Measurements from ENCODE around the gene LIPT2.

The LIPT2 gene

DNA sequence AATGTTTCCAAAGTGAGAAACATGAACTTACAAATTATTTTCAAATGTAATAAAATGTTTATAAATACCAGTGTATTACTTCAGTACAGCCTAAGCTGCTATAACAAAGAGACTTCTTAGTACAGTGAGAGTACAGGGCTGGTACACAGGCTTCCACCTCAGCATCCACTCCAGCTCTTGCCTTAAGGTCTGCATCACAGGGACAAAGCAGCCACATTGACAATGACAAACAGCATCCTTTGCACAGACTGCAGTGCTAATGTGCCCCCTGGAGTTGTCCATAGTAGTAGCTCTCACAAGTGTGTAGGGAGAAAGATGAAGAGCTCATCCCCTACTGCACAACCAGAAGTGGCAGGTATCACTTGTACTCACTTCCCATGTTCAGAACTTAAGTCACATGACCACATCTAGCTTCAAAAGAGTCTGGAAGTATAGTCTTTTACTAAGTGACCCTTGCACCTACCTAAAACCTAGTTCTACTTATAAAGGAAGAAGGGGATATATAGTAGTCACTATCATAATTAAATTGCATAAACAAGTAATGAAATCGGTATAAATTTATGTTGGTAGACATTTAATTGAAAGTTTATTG is 10.7 kb upstream of the LIPT2 start:
- in situ Hi-C loops (cut with MboI; ENCODE audit: low sequenced_read_pairs), result no loop called here

DNA sequence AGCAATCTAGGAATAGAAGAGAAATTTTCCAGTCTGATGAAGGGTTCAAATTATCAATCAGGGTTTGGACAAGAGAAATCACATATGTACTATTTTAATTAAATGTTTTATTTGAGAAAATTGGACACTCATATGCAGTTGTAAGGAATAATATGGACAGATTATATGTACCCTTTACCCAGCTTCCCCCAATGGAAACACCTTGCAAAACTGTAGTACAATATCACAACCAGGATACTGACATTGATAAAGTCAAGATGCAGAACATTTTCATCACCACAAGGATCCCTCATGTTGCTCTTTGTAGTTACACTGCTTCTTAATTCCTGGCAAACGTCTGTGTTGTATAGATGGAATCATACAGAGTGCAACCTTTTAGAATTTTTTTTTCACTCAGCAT is 1.4 kb upstream of the LIPT2 start:
- in situ Hi-C loops (cut with MboI; ENCODE audit: low sequenced_read_pairs), result no loop called here

DNA sequence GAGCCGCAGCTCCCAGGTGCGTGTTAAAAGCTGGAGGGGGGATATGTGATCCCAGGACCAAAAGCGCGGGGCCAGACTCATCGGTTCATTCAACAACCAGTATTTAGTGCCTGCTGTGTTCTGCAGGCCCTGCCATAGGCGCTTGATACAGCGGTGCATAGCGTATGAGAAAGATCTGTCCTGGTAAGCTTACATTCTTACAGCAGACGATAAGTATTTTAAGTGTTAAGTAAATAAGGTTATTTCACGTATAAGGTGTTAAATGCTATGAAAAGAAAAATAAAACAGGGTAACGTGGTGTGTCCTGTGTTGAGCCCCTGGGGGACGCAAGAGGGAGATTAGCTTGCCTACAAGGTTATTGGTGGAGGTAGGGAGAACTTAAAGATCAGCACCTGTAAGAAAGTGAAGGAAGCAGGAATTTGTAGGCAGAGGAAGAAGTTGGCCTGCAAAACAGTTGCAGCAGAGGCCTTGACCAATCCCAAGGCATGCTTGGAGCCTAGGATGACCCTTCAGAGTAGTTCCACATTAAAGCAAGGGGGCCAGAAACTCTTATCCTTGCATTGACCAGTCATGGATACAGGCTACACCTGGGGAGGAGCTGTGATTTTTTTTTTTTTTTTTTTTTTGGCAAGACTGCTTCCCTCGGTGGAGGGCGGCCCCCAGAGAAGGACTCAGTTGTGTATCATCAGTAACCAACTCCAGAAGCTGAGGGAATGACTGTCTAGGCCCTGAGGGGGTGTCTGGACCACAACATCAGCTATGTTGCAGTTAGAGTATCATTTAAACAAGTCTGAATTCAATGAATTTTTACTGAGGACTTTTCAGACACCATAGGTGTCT is 487 bp upstream of the LIPT2 start:
- in situ Hi-C loops (cut with MboI; ENCODE audit: low sequenced_read_pairs), result no loop called here

DNA sequence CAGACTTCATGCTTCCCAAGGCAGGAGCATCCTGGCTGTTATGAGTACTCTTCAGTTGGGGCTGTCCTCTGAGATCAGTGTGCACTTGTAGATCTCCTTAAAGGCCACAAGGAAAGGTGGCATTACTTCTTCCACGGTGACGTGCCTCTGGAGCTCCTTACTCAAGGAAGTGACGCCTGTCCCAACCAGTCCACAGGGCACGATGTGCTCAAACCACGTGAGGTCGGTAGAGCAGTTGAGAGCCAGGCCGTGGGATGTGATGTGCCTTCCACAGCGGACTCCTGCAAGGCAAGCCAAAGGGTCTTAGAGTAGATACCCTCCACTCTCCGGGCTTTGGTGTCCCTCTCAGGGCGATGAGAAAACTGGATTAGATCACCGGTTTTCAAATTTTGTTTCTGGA is 1.4 kb downstream of the LIPT2 start:
- in situ Hi-C loops (cut with MboI; ENCODE audit: low sequenced_read_pairs), result no loop called here

DNA sequence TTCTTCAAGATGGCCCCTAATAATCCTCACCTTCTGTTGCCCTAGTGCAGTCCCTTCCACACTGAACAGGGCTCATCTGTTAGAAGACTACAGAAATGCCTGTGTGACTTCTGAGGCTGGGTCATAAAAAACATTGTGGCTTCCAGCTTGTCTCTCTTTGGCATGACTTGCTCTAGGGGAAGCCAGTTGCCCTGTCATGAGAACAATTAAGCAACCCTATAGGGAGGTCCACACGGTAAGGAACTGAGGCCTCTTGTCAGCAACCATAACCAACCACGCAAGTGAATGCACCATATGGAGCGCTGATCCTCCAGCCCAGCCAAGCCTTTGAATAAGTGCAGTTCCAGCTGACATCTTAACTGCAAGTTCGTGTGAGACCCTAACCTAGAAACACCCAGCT is 2.6 kb downstream of the LIPT2 start:
- in situ Hi-C loops (cut with MboI; ENCODE audit: low sequenced_read_pairs), result no loop called here

DNA sequence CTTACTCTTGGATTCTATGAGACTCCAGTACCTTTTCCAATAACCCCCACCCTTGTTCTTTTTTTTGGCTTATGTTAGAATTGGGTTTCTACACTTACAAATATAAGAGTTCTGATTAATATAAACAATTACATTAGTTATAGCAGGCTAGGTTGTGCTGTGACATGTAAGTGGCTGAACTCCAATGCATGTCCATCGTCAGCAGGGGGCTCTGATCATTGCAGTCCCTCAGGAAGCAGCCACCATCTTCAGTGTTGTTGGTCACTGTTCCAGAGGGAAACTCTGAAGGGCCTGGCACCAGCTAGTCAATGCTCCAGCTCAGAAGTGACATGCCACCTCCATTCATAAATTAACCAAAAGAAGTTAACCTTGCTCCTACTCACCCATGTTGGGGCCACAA is 5.6 kb downstream of the LIPT2 start:
- in situ Hi-C loops (cut with MboI; ENCODE audit: low sequenced_read_pairs), result no loop called here

DNA sequence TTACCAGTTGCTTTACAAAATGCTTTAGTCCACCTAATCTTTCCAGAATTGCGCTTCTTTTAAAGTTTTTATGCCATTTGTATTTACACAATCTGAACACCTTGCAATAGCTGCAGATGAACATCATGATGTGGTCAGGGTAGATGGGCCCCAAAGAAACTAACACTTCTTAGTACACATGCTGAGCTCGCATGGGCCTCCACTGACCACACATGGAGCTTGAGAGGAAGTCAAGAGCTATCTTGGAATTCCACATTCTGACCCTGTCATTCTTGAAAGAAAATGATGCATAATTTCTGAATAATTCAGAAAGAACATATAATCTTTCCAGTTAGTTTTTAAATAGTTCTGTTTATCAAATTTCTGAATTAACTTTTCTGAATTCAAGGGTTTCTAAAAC is 7.7 kb downstream of the LIPT2 start:
- in situ Hi-C loops (cut with MboI; ENCODE audit: low sequenced_read_pairs), result no loop called here

DNA sequence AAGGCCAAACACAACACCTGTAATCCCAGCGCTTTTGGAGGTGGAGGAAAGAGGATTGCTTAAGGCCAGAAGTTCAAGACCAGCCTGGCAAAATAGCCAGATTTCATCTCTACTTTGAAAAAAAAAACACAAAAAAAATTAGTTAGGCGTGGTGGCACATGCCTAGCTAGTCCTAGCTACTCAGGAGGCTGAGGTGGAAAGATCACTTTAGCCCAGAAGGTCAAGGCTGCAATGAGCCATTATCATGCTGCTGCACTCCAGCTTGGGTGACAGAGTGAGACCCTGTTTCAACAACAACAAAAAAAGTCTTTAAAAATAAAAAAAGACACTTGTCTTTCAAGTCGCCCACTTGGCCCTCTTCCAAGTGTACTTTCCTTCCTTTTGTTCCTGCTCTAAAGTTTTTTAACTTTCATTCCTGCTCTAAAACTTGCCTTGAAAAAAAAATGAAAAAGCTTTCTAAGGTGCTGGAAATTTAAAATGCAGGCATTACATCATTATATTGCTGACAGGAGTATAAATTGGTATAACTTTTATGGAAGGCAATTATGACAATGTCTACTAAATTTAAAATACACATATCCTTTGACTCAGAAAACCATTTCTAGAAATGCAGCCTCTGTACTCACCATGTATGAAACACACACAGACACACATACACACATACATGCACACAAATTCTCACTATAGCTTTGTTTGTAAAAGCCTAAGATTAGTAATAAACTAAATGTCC is 12.7 kb downstream of the LIPT2 start:
- in situ Hi-C loops (cut with MboI; ENCODE audit: low sequenced_read_pairs), result no loop called here

DNA sequence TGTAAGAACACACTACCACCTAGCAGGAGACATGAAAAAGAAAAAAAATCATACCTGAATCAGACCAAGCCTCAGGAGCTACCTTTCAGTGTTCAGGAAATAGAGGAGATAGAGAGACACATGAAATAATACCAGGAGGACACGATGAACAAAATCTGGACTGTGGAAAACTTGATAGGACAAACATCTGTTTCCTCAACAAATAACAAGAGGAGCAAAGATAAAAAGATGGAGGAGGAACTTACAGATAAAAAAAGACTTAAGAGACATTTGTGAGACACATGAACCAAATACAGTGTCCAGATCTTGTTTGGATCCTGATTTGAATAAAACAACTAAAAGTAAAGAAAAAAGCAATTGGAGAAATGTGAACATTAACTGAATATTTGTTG is 13.8 kb downstream of the LIPT2 start:
- in situ Hi-C loops (cut with MboI; ENCODE audit: low sequenced_read_pairs), result no loop called here

DNA sequence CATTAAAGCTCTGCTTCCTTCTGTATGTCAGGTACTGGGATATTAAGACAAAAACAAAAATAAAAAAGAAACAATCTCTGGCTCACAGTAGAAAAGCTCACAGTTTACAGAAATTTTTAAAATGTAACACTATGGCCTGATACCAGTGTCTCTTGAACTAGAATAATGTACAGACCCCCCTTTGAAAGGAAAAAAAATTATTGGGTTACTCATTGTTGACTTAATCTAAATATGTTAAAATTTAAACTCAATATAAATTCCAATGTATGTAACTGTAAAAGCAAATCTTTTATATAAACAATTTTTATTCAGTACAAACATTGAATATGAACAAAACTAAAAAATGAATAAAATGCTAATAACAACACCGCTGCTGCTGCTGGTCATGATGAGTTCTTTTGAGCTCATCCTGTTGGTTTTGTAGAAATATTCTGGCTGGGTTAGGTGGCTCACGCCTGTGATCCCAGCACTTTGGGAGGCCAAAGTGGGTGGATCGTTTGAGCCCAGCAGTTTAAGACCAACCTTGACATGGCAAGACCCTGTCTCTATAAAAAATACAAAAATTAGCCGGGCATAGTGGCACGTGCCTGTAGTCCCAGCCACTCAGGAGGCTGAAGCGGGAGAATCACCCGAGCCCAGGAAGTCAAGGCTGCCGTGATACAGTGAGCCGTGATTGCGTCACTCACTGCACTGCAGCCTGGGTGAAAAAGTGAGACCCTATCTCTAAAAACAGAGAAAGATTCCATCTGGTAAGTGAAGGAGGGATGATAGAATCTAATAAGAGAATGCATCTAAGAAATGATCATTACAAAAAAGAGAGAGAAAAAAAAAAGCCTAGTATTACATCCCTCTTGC is 14.4 kb downstream of the LIPT2 start:
- in situ Hi-C loops (cut with MboI; ENCODE audit: low sequenced_read_pairs), result no loop called here

DNA sequence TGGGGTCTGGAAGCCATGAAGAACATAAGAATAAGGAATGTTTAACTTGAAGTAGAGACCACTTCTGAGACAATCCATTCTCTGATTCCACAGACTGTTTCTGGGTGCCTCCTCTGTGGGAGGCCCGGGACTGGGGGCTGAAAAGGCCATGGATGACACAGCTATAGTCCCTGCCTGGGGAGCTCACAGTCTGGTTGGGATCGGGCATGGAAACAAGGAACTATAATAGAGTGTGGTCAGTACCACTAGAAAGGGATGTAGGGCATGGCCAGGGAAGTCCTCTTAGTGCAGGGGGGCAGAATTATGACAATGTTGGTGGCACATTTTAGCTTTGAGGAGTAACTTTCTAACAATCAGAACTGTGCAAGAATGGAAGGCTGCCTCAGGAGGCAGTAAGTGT is 17.0 kb downstream of the LIPT2 start:
- in situ Hi-C loops (cut with MboI; ENCODE audit: low sequenced_read_pairs), result no loop called here

DNA sequence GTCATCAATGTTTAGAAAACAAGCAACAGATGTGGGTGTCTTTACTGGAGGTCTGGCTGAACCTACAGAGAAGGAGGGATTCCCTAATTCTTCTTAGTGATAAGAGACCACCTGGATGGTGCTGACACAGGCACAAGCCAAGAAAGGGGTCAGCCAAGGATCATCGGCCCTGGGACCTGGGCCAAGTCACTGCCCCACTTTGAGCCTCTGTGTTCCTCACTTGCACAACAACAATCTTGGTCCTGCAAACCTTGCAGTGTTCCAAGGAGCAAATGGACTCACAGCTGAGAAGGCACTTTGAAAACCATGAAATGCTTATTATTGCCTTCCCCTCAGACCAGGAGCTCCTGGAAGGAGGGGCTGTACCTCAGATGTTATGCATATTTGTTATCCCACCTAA is 19.2 kb downstream of the LIPT2 start:
- in situ Hi-C loops (cut with MboI; ENCODE audit: low sequenced_read_pairs), result no loop called here

DNA sequence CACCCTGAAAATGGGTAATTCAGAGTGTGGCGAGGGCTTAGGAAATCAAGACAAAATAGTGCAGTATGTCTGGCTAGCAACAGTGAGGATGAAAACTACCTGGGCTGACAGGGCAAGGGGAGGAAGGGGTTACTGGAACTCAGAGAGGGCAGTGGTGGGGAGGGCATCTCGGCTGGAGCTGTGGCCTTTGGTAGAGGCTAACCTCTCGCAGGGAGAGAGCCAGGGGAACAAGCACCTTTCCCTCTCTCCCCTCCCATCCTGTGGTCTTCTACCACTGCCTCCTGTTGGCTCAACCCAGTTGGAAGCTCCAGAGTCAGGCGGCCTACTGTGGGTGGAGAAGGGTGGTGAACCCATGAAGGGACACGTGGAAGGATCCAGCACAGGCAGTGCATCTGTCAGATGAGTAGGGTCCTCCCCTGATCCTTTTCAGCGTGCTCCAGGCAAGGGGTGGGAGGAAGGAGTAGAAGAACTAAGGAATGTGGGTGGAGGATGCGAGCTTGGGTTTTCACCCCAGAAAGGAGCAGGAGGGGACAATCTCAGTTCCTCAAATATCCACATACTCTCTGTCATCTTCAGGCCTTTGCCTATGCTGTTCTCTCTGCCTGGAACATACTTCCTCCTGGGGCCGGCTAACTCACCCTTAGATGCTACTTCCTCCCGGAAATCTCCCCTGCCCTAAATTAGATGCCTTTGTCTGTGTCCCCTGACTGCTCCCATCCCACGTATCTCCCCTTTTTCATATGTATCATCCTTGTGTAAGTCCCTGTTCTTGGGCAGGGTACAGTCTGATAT is 19.9 kb downstream of the LIPT2 start:
- in situ Hi-C loops (cut with MboI; ENCODE audit: low sequenced_read_pairs), result no loop called here

DNA sequence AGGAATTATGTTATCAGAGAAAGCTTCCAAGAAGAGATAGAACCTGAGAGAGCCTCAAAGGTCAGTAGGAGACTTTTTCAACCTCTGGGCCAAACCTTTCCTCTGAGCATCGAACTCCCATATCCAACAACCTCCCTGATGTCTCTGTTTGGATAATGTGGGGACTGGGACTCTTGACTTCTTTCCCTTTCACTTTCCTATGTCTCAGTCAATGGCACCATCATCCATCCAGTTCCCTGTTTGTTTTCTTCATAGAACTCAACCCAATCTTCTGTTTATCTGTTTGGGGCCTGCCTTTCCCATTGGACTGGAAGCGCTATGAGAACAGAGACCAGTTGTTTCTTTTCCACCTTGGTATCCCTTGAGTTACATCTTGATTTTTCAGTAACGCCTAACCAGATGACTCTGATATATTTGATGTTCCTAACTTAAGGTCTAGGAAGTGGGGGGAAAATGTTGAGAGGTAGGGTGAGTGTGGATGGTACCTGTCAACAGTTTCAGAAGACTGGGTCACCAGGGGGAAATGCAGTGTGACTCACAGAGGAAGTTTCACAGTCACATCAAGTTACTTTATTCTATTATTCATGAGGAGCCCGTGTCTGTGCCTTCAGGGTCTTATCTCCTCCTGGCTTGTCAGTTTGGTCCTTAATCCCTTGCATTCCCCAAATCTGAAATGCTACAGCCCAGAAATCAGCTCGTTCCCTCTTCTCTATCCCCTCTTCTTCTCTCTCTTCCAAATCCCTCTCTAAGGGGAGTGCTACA is 21.7 kb downstream of the LIPT2 start:
- in situ Hi-C loops (cut with MboI; ENCODE audit: low sequenced_read_pairs), result no loop called here

DNA sequence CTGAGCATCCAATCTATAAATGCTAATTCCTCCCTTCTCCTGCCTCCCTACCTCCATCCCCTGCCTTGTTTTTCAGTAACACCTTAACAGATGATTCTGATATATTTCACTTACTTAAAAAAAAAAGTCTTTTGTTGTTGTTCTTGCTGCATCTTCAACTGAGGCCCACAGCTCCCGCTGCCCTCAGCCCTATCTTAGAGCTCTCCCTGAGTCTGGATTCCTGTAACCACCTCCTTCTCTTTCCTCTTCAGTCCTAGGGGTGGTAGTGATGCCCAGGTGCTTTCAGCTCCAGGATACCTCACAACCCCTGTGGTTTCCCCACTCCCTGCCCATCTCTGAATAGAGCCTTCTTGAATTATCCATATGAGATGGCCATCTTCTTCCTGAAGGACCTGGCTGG is 22.5 kb downstream of the LIPT2 start:
- in situ Hi-C loops (cut with MboI; ENCODE audit: low sequenced_read_pairs), result no loop called here

DNA sequence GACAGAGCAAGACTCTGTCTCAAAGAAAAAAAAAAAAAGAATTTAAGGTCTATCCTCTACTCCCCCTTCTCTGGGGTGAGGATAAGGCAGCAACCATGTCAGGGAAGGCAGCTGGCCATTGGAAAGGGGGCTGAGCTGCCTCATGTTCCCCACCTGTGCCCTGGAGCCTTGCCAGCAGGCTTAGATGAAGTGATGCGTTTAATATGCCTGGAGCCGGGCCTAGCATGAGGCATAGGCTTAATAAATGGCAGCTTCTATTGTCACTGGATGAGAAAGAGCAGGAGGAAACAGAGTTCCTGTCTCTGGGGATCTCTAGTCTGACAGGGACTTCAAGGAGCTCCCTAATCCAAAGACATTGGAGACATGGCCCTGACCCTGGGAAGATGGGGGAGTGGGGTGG is 23.0 kb downstream of the LIPT2 start:
- in situ Hi-C loops (cut with MboI; ENCODE audit: low sequenced_read_pairs), result no loop called here

DNA sequence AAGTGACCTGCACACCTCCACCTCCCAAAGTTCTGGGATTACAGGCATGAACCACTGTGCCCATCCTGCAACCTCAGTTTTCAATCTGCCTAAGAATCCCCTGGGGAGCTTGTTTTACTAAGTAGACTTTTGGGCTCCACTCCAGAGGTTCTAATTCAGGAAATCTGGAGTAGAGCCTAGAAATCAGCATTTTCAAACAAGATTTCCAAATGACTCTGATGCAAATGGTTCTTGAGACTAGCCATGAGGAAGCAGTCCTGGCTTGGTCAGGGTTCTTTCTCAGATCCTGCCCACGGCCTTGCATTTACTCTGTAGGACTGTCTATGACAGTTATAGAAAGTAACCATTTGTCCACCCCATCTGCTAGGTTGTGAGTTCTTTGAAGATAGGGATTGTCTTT is 24.6 kb downstream of the LIPT2 start:
- in situ Hi-C loops (cut with MboI; ENCODE audit: low sequenced_read_pairs), result no loop called here

DNA sequence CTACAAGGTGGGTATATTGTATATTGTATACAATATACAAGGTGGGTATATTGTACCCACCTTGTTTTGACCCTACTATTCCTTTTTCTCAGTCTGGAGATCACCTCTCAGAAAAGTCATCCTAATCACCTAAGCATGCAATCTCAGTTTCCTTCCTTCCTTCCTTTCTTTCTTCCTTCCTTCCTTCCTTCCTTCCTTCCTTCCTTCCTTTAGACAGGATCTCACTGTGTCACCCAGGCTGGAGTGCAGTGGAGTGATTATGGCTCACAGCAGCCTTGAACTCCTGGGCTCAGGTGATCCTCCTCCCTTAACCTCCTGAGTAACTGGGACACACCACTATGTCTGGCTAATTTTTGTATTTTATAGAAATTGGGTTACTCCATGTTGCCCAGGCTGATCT is 25.0 kb downstream of the LIPT2 start:
- in situ Hi-C loops (cut with MboI; ENCODE audit: low sequenced_read_pairs), result no loop called here

DNA sequence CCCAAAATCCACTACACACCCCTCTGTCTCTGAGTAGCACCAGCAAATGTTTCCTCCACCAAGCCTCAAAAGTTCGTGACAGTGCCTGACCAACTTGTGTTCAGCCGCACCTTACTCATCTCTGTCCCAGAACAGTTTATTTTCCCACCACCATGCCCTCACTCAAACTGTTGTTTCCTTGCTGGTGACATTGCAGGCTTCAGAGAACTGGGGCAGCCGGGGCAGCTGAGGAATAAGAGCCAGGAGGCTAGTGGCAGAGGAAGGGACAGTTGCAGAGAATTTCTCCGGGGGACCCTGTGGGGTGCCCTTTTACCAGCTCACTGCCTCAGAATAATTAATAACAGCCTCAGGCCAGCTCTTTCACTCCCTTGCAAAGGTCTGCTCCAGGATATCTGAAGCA is 25.5 kb downstream of the LIPT2 start:
- in situ Hi-C loops (cut with MboI; ENCODE audit: low sequenced_read_pairs), result no loop called here
